Mucosa of stomach (tissue), 1 donor: ENCODE results near the gene ERC2.
"Not testable (repeated sequence)": the region's sequence is repeated elsewhere in the genome, so short reads cannot be mapped to it uniquely, and the experiment has no call there.

ENCODE experiments used
- H3K27me3 ChIP-seq: one replicate; pipeline ENCODE4 v1.7.0; 2013; ENCODE audit warnings: mild to moderate bottlenecking, low read length; ENCODE audit not compliant: control insufficient read depth, insufficient read depth
- H3K36me3 ChIP-seq: one replicate; pipeline ENCODE4 v1.7.0; 2013; ENCODE audit warnings: low read length; ENCODE audit not compliant: control insufficient read depth, insufficient read depth
- H3K4me1 ChIP-seq: one replicate; pipeline ENCODE4 v1.7.0; 2013; ENCODE audit warnings: mild to moderate bottlenecking, low read length; ENCODE audit not compliant: control insufficient read depth, insufficient read depth
- H3K4me3 ChIP-seq: one replicate; pipeline ENCODE4 v1.7.0; 2013; ENCODE audit warnings: low read length
- H3K9ac ChIP-seq: one replicate; pipeline ENCODE4 v1.7.0; 2013; ENCODE audit warnings: mild to moderate bottlenecking, low read length, moderate library complexity
- H3K9me3 ChIP-seq: one replicate; pipeline ENCODE4 v1.7.0; 2013; ENCODE audit warnings: mild to moderate bottlenecking, low read length, moderate library complexity; ENCODE audit not compliant: control insufficient read depth
- donor health status: Pancreatic carcinoma.

ERC2 gene

GRCh38 chr3:55842204-55842603 lies 626.1 kb downstream of the ERC2 start:
- Histone ChIP-seq H3K9me3 (no peaks in the 10 kb centered on the region), H3K4me1 (no peaks in the 10 kb centered on the region), H3K9ac (no peak overlapping the region)

DNA sequence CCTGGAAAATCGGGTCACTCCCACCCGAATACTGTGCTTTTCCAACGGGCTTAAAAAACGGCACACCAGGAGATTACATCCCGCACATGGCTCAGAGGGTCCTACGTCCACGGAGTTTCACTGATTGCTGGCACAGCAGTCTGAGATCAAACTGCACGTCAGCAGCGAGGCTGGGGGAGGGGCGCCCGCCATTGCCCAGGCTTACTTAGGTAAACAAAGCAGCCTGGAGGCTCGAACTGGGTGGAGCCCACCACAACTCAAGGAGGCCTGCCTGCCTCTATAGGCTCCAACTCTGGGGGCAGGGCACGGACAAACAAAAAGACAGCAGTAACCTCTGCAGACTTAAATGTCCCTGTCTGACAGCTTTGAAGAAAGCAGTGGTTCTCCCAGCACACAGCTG lies 636.4 kb downstream of the ERC2 start:
- not testable (repeated sequence) for H3K36me3 ChIP-seq, H3K9me3 ChIP-seq, H3K4me3 ChIP-seq, H3K4me1 ChIP-seq, H3K9ac ChIP-seq, H3K27me3 ChIP-seq

More at GRCh38 chr3:55842204-55842603, 626.1 kb downstream of the ERC2 start:
- no peak overlapping the region for H3K4me3 ChIP-seq
- H3K27me3 ChIP-seq, result no peaks in the 10 kb centered on the region
- H3K36me3 ChIP-seq, result no peaks in the 10 kb centered on the region

DNA sequence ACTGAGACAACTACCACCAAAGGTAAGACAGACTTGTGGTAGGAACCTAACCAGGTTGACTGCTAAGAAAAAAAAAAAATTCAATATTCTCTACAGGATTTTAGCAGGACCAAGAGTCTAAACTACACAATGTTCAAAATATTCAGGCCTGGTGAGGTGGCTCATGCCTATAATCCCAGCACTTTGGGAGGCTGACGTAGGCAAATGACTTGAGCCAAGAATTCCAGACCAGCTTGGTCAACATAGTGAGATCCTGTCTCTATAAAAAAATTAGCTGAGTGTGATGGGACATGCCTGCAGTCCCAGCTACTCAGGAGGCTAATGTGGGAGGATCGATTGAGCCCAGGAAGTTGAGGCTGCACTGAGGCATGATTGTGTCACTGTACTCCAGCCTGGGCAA lies 639.6 kb downstream of the ERC2 start:
- no peaks in the 10 kb centered on the region for H3K4me1 ChIP-seq
- H3K9me3 ChIP-seq, result no peaks in the 10 kb centered on the region
- H3K4me3 ChIP-seq, result no peak overlapping the region
- no peaks in the 10 kb centered on the region for H3K27me3 ChIP-seq
- no peak overlapping the region for H3K9ac ChIP-seq
- no peaks in the 10 kb centered on the region for H3K36me3 ChIP-seq

DNA sequence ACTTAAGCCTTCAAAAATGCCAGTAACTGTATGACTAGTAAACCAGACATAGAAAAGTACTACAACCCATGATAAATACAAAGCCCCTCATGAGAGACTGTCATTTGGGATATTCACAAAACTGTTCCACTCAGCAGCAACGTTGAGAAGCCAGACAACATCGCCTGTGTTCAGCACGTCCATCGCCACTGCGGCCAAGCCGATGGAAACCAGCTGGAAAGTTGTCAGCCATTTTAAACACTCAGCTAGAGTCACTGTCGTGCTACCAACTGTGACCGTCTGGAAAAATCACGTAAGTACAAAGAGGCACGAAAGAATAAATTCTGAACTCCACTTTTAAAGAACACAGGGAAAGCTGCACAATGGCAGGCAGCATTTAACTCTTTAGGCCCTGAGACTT lies 640.5 kb downstream of the ERC2 start:
- Histone ChIP-seq H3K4me3 (no peak overlapping the region), H3K36me3 (no peaks in the 10 kb centered on the region), H3K4me1 (no peaks in the 10 kb centered on the region), H3K9ac (no peak overlapping the region), H3K9me3 (no peaks in the 10 kb centered on the region), H3K27me3 (no peaks in the 10 kb centered on the region)

- Histone ChIP-seq H3K9ac (no peak overlapping the region), H3K9me3 (no peaks in the 10 kb centered on the region), H3K4me3 (no peak overlapping the region), H3K36me3 (no peaks in the 10 kb centered on the region), H3K27me3 (no peaks in the 10 kb centered on the region), H3K4me1 (no peaks in the 10 kb centered on the region)
Measured at GRCh38 chr3:55826731-55827496, 641.4 kb downstream of the ERC2 start.

DNA sequence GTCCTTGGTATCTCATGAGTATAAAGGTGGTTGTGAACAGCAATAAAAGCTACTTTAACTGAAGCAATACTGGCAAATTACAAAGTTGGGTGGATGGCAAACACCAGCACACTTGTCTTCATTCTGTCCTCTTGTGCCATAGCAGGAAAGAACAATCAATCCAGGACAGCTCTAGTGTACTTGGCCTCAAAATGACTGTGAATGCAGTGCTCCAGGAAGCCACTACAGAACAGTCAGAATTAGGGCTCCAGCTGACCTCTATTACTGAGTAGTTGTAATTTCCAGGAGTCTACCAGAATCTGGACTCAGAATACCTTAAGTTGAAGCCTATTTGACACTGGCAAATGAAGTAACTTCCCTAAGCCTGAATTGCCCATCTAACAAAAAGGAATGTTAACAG lies 642.2 kb downstream of the ERC2 start:
- H3K36me3 ChIP-seq, result no peaks in the 10 kb centered on the region

DNA sequence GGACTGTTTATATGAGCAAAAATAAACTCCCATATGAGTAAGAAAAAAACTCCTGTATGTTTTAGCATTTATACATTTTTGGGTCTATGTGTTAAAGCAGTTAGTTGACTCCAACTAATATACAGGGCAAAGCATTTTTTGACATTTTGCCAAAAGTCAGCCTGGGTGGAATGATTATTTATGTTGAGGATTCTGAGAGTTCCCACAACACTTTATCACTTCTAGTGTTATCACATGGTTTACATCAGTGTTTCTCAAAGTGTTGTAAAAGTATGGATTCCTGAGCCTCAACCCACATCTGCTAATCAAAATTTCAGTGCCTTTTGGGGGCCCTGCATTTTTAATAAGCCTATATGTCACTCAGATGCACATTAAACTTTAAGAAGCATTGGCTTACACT lies 643.9 kb downstream of the ERC2 start:
- no peak overlapping the region for H3K9ac ChIP-seq
- no peak overlapping the region for H3K4me3 ChIP-seq
- H3K36me3 ChIP-seq, result no peaks in the 10 kb centered on the region
- no peaks in the 10 kb centered on the region for H3K4me1 ChIP-seq
- H3K9me3 ChIP-seq, result no peaks in the 10 kb centered on the region
- no peaks in the 10 kb centered on the region for H3K27me3 ChIP-seq

More for the DNA sequence above, 642.2 kb downstream of the ERC2 start:
- H3K4me1 ChIP-seq, result no peaks in the 10 kb centered on the region
- H3K9ac ChIP-seq, result no peak overlapping the region
- no peaks in the 10 kb centered on the region for H3K27me3 ChIP-seq
- no peaks in the 10 kb centered on the region for H3K9me3 ChIP-seq
- H3K4me3 ChIP-seq, result no peak overlapping the region

DNA sequence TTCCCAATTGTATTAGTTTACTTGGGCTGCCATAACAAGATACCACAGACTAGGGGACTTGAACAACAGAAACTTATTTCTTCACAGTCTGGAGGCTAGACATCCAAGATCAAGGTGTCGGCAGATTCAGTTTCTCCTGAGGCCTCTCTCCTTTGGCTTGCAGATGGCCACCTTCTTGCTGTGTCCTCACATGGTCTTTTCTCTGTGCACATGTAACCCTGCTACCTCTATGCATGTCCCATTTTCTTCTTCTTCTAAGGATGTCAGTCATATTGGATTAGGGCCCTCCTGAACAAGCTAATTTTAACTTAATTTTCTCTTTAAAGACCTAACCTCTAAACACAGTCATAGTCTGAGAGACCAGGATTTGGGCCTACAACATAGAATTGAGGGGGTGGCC lies 644.4 kb downstream of the ERC2 start:
- Histone ChIP-seq H3K4me1 (no peaks in the 10 kb centered on the region), H3K36me3 (no peaks in the 10 kb centered on the region), H3K4me3 (no peak overlapping the region), H3K27me3 (no peaks in the 10 kb centered on the region), H3K9me3 (no peaks in the 10 kb centered on the region), H3K9ac (no peak overlapping the region)

- no peaks in the 10 kb centered on the region for H3K4me1 ChIP-seq
- H3K4me3 ChIP-seq, result no peak overlapping the region
- no peaks in the 10 kb centered on the region for H3K27me3 ChIP-seq
- no peaks in the 10 kb centered on the region for H3K36me3 ChIP-seq
- no peaks in the 10 kb centered on the region for H3K9me3 ChIP-seq
- H3K9ac ChIP-seq, result no peak overlapping the region
Measured at GRCh38 chr3:55823001-55823400, 645.3 kb downstream of the ERC2 start.

DNA sequence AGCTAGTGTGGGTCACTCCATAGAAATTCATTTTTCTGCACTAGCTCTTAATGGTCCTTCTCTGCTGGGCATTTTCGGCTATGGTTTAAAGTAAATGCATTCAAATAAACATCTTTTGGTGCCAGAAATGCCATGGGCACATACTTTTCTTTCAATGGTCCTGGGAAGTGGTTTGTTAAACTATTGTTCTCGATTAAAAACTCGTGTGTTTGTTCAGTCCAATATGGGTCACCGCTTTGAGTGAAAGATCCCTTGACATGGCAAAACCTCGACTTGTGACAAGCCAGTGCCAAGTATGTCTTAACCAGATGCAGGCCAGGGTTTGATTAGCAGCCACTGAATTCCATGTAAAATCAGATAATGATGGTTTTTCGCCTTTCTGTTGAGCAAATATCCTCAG lies 649.3 kb downstream of the ERC2 start:
- Histone ChIP-seq H3K4me1 (no peaks in the 10 kb centered on the region), H3K9ac (no peak overlapping the region), H3K36me3 (no peaks in the 10 kb centered on the region), H3K4me3 (no peak overlapping the region), H3K9me3 (no peaks in the 10 kb centered on the region), H3K27me3 (no peaks in the 10 kb centered on the region)

DNA sequence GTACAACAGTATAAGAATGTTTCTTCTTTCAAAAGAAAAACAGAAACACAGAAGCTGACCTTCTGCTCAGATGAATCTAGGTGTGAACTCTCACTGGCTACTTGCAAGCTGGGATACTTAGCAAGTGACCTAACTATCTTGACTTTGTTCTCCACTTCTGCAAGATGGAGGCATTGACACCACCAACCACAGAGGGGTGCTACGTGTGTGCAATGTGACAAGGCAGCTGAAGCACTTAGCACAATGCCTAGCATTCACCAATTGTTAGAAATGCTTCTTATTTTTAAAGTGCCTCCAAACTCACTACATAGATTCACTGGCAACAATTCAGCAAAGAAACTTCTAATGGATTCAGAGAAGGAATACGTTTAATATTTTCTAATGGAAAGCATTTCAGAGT lies 649.8 kb downstream of the ERC2 start:
- no peaks in the 10 kb centered on the region for H3K9me3 ChIP-seq
- H3K27me3 ChIP-seq, result no peaks in the 10 kb centered on the region
- no peaks in the 10 kb centered on the region for H3K36me3 ChIP-seq

DNA sequence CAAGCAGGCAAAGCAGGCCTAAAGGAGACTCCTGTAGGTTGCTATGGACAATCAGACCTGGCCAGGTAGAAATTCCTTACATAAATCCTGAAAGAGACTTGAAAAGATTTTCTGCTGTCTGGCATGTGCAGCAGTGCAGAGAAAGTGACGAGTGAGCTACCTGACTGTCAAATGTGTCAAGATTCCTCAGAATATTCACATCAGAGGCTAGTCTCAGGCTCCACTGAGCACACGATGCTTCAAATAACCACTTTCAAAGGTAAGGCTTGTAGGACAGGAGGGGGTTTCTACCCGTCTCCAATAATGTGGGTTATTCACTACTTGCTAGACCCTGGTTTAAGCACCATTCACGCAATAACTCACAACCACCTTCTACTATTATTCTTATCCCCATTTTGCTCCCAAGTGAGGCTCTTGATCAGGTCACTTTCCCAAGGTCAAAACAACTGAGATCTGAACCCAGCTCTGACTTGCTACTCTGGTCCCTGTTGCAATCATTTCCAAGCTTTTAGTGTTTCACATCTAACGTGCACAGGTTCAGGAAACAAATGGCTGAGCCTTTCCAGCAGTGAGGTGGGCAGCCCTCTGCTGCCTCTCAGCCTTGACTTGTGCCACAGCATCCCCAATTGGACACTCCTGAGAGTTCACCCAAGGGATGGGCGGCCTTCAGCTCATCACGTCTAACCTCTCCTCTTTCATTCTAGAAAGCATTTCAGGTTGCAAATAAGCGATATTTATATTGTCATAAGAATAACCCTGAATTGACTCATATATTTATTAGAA lies 651.3 kb downstream of the ERC2 start:
- H3K4me1 ChIP-seq, result no peaks in the 10 kb centered on the region
- no peaks in the 10 kb centered on the region for H3K27me3 ChIP-seq
- H3K9ac ChIP-seq, result no peak overlapping the region
- no peak overlapping the region for H3K4me3 ChIP-seq
- no peaks in the 10 kb centered on the region for H3K36me3 ChIP-seq
- no peaks in the 10 kb centered on the region for H3K9me3 ChIP-seq

More for the DNA sequence above, 649.8 kb downstream of the ERC2 start:
- Histone ChIP-seq H3K4me1 (no peaks in the 10 kb centered on the region), H3K4me3 (no peak overlapping the region), H3K9ac (no peak overlapping the region)
